ENCODE data around the gene SEPTIN8. TPM values are rescaled to one million over a fixed set of nuclear protein-coding genes. Genes with fewer than 3 reads are reported as not detected.

Gene SEPTIN8
- total RNA-seq, 1 donor from 2014 or later = 46.2 TPM

DNA sequence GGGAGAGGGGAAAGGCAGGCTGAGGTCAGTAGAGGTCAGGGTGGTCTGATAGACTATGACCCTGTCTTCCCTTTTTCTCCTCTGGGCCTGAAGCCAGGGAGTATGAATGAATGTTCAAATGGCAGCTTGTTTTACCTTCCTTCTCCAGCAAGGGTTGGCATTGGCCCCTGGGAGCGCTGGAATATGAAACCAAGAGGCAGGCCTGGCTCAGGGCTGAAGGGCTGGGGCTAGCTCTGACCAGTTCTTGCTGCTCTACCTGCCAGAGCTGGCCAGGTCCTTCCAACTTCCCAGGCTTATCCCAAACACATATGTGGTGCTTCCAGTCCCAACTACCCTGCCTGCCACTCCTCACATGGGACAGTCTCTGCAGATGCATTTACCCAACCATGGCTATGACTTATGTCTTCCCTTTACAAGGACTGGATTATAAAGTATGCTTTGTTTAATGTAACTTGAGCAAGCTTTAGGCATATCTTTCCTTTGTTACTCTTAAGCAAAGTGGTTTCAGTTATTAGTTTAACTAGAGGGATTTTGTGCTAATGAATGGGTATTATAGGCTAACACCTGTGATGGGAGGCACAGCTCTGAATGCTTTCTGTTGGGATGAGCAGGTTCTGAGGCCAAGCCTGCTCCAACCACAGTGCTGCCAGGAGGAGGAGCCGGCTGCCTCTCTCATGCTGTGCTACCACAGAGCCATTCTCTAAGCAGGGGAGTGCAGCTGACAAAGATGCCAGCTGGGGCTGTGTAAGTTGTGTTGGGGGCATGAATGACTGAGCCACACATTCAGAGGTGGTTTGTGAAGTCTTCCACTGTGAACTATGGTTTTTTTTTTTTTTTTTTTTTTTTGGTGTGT lies 23.7 kb downstream of the SEPTIN8 start:
- H3K36me3 Mint-ChIP-seq (ENCODE audit: low read depth) = peaks cover 46% of the 10 kb centered on the region
- H3K27ac Mint-ChIP-seq = peak overlapping the region; percentile 90
- no peak for DNase-seq (ENCODE audit: low spot score)
- intact Hi-C loops (cut with micrococcal nuclease) = loop anchor here (1.0 kb wide), 1 partner anchor 23 kb away; no protein-coding TSS in a partner anchor
- no peaks in the 10 kb centered on the region for H3K9me3 Mint-ChIP-seq
- H3K27me3 Mint-ChIP-seq (ENCODE audit: insufficient read depth) = peaks cover 3% of the 10 kb centered on the region
- peaks cover 72% of the 10 kb centered on the region for H3K4me1 Mint-ChIP-seq (ENCODE audit: low read depth)
- peak overlapping the region; percentile 35 for H3K4me3 Mint-ChIP-seq

DNA sequence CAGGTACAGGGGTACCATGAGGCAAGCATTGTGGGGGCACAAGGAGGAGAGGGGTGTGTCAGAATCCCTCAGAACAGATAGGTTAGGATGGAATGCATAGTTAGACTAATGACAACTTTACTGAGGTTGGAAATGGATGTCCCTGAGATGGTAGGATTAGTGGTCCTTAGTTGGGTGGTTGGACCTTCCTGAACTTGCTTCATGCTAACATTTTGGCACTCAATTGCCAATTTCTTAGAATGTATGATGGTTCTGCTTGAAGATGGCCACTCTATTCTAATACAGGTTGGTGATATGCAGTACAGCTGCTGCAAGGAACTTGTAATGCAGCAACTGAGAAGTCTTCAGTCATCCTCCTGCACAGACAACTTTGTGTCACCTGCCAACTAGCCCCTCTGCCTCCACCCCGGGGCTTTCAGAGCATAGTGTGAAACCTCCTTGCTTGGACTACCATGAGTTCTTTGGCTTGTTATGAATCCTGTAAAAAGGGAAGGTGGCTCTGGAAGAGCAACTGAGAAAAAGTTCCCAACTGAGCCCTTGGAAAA lies 24.4 kb downstream of the SEPTIN8 start:
- no peak for DNase-seq (ENCODE audit: low spot score)
- H3K4me3 Mint-ChIP-seq = no peak overlapping the region
- H3K27ac Mint-ChIP-seq = peak overlapping the region; percentile 90
- H3K9me3 Mint-ChIP-seq = no peaks in the 10 kb centered on the region
- peaks cover 3% of the 10 kb centered on the region for H3K27me3 Mint-ChIP-seq (ENCODE audit: insufficient read depth)
- H3K36me3 Mint-ChIP-seq (ENCODE audit: low read depth) = peaks cover 43% of the 10 kb centered on the region
- H3K4me1 Mint-ChIP-seq (ENCODE audit: low read depth) = peaks cover 74% of the 10 kb centered on the region
- intact Hi-C loops (cut with micrococcal nuclease) = loop anchor here (1.0 kb wide), 1 partner anchor 24 kb away; no protein-coding TSS in a partner anchor

DNA sequence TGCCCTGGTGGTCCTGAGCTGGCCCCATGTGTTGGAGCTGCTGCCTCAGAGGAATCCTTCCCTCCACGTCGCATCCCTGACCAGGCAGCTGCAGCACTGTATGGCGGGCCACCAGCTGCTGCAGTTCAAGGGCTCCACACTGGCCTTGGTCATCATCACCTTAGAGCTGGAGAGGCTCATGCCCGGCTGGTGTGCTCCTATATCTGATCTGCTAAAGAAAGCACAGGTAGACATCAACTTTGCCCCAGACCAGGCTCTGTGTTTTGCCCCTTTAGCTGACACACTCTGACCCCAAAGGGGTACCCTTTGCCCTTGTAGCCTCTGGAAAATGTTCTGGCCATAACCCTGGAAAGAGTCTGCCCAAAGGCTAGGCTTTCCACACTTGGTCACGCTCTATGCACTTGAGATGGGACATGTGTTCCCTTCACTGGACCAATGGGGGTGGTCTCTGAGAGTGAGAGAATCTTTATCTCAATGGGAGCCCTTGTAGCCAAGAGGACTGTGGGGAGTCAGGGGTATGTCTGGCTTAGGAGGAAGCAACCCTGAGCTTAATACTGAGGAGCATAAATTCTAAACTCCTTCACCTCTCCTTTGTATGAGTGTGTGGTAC lies 25.0 kb downstream of the SEPTIN8 start:
- peaks cover 74% of the 10 kb centered on the region for H3K4me1 Mint-ChIP-seq (ENCODE audit: low read depth)
- peaks cover 40% of the 10 kb centered on the region for H3K36me3 Mint-ChIP-seq (ENCODE audit: low read depth)
- intact Hi-C loops (cut with micrococcal nuclease) = loop anchor here (1.0 to 2.0 kb wide), 6 partner anchors 15 to 227 kb away; partner anchors contain the start of genes GDF9, KIF3A and UQCRQ
- no peak for DNase-seq (ENCODE audit: low spot score)
- H3K9me3 Mint-ChIP-seq = no peaks in the 10 kb centered on the region
- H3K27me3 Mint-ChIP-seq (ENCODE audit: insufficient read depth) = peaks cover 3% of the 10 kb centered on the region
- H3K27ac Mint-ChIP-seq = peak overlapping the region; percentile 90
- peak overlapping the region; percentile 34 for H3K4me3 Mint-ChIP-seq

DNA sequence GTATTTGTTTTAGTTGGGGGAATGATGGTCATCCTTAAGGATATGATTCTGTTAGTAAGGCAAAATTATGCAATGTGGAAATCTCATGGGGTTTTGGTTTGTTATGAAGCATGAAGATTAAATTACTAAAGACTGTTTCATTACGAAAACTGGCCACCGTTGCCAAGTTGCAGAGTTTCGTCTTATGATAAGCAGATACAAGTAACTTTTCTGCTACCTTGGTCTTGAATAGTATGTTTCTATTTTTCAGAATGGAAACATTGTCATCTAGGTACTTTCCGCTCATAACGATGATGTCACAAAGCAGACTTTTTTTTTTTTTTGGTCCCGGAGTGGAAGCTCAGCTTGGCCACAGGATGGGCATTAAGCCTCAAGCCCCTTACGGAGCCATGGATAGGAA lies 25.6 kb downstream of the SEPTIN8 start:
- peak overlapping the region; percentile 37 for H3K4me3 Mint-ChIP-seq
- intact Hi-C loops (cut with micrococcal nuclease) = loop anchor here (1.0 to 2.0 kb wide), 6 partner anchors 14 to 226 kb away; partner anchors contain the start of genes GDF9, KIF3A and UQCRQ

DNA sequence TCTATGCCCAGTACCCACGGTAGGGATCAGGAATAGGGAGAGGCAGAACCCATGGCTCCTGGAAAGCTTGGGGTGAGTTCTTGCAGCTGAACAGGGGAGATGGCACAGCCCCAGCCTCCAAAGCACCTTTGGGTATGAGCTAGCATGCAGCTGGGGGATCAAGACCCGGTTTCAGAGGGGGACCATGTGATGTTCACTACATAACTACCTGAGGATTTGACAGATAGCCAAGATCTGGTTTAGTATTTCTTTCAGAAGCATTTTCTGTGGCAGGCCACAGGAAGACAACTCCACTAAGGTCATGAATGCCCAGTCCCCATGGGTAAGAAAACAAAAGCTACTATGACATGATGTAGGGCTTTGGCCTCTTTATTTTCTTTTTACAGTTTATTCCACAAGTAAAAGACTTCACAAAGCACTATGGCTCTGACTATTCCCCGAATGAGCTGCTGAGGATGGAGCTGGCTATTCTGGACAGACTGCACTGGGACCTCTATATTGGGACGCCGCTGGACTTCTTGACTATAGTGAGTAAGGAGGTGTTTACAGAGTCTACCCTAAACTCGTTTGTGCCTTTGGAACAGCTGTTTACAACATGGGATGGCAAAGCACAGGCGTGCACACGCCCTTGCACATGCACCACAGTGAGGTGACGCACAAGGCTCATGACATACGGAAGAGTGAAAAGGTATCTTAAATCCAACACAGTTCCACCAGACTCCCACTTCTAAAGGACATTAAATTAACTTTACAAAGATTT lies 26.4 kb downstream of the SEPTIN8 start:
- Mint-ChIP-seq H3K27ac (peak overlapping the region; percentile 90), H3K36me3 (ENCODE audit: low read depth) (peaks cover 37% of the 10 kb centered on the region), H3K9me3 (no peaks in the 10 kb centered on the region), H3K27me3 (ENCODE audit: insufficient read depth) (peaks cover 6% of the 10 kb centered on the region), H3K4me3 (peak overlapping the region; percentile 37), H3K4me1 (ENCODE audit: low read depth) (peaks cover 81% of the 10 kb centered on the region)
- DNase-seq (ENCODE audit: low spot score) = no peak
- intact Hi-C loops (cut with micrococcal nuclease) = loop anchor here (1.0 to 2.0 kb wide), 6 partner anchors 13 to 225 kb away; partner anchors contain the start of genes GDF9, KIF3A and UQCRQ

More for the DNA sequence above, 25.6 kb downstream of the SEPTIN8 start:
- no peaks in the 10 kb centered on the region for H3K9me3 Mint-ChIP-seq
- peaks cover 40% of the 10 kb centered on the region for H3K36me3 Mint-ChIP-seq (ENCODE audit: low read depth)
- H3K4me1 Mint-ChIP-seq (ENCODE audit: low read depth) = peaks cover 78% of the 10 kb centered on the region
- peak overlapping the region; percentile 90 for H3K27ac Mint-ChIP-seq
- peak; percentile 38 for DNase-seq (ENCODE audit: low spot score)
- H3K27me3 Mint-ChIP-seq (ENCODE audit: insufficient read depth) = peaks cover 3% of the 10 kb centered on the region

DNA sequence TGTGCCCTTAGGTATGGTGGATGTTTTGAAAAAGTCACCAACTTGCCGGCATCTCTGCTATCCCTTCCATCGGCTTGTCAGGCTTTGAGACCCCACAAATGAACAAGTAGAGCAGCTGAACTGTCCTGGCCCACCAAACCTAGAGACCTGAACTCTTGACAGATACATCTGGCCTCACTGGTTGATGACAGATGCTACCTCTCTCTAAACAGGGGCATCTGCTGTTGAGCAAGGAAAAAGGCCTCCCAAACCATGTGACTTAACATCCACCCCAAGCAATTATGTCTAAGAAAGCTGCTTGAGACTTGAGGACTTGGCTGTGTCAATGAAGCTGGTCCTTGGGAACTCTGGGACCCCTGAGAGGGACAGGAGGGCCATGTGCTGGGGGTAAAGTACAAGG lies 27.5 kb downstream of the SEPTIN8 start:
- no peak for DNase-seq (ENCODE audit: low spot score)
- intact Hi-C loops (cut with micrococcal nuclease) = loop anchor here (10.0 kb wide), 1 partner anchor 675 kb away; the partner anchor contains the start of gene CSF2
- H3K27ac Mint-ChIP-seq = peak overlapping the region; percentile 71
- H3K4me3 Mint-ChIP-seq = peak overlapping the region; percentile 47
- H3K27me3 Mint-ChIP-seq (ENCODE audit: insufficient read depth) = peaks cover 13% of the 10 kb centered on the region
- no peaks in the 10 kb centered on the region for H3K9me3 Mint-ChIP-seq
- peaks cover 37% of the 10 kb centered on the region for H3K36me3 Mint-ChIP-seq (ENCODE audit: low read depth)
- H3K4me1 Mint-ChIP-seq (ENCODE audit: low read depth) = peaks cover 70% of the 10 kb centered on the region

DNA sequence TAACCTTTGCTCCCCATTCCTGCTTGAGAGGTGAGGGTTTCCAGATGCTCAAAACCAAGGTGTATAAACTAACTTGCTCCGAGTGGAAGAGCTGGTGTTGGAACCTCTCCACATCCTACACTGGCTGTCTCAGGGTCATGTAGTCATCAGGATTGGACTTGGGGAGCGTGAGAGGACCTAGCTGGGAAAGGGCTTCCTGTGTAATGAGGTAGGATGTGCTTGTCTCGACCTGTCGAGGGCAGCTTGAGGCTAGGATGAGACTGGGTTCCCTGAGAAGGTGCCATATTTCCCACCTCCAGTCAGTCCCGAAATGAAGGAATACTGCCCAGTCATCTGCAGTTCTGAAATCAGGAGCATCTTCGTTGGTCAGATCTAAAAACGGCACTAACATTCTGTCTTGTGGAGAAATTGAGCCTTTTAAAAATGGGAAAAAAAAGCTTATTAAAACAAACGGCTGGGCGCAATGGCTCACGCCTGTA lies 28.5 kb downstream of the SEPTIN8 start:
- no peak for DNase-seq (ENCODE audit: low spot score)
- Mint-ChIP-seq H3K4me3 (peak overlapping the region; percentile 75), H3K9me3 (no peaks in the 10 kb centered on the region), H3K27ac (peak overlapping the region; percentile 86), H3K36me3 (ENCODE audit: low read depth) (peaks cover 32% of the 10 kb centered on the region), H3K27me3 (ENCODE audit: insufficient read depth) (peaks cover 15% of the 10 kb centered on the region), H3K4me1 (ENCODE audit: low read depth) (peaks cover 60% of the 10 kb centered on the region)
- intact Hi-C loops (cut with micrococcal nuclease) = loop anchor here (10.0 kb wide), 1 partner anchor 674 kb away; the partner anchor contains the start of gene CSF2

DNA sequence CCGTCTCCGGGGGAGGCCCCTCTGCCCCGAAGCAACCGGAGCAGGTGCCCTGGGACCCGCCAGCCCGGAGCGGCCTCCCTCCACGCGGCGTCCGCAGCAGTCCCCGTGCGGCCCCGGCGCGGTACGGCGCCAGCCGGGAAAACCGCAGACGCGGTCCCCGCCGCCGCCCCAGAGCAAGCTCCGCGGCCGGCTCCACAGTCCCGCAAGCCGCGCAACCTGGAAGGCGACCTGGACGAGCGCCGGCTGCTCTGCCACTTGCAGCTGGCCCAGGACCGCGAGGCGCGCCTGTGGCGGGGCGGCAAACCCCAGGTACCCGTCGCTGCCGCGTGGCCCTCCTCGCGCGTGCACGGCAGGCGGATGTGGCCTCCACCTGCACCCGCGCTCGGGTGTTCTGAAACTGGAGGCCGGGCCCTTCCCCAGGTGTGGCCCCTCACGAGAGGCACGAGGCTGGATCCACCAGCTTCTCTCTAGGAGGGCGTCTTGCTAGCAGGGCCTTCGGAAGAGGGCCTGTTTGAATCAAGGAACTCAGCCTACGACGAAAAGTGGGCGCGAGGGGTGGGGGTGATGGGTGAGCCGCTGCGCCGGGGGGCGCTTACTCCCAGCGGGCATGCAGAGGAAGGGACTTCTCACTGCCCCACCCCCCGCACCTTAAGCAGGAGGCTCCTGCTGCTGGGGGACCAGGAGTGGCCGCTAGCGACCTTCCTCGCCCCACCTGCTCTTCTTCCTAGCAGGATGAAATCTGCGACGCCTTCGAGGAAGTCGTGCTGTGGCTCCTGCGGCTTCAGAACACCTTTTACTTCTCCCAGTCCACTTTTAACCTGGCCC lies 29.2 kb downstream of the SEPTIN8 start:
- intact Hi-C loops (cut with micrococcal nuclease) = loop anchor here (1.0 to 10.0 kb wide), 4 partner anchors 11 to 673 kb away; partner anchors contain the start of genes CSF2 and KIF3A
- H3K27ac Mint-ChIP-seq = peak overlapping the region; percentile 86
- peaks cover 53% of the 10 kb centered on the region for H3K4me1 Mint-ChIP-seq (ENCODE audit: low read depth)
- H3K4me3 Mint-ChIP-seq = peak overlapping the region; percentile 75
- no peaks in the 10 kb centered on the region for H3K9me3 Mint-ChIP-seq
- H3K36me3 Mint-ChIP-seq (ENCODE audit: low read depth) = peaks cover 27% of the 10 kb centered on the region
- H3K27me3 Mint-ChIP-seq (ENCODE audit: insufficient read depth) = peaks cover 21% of the 10 kb centered on the region
- peak; percentile 59 for DNase-seq (ENCODE audit: low spot score)

DNA sequence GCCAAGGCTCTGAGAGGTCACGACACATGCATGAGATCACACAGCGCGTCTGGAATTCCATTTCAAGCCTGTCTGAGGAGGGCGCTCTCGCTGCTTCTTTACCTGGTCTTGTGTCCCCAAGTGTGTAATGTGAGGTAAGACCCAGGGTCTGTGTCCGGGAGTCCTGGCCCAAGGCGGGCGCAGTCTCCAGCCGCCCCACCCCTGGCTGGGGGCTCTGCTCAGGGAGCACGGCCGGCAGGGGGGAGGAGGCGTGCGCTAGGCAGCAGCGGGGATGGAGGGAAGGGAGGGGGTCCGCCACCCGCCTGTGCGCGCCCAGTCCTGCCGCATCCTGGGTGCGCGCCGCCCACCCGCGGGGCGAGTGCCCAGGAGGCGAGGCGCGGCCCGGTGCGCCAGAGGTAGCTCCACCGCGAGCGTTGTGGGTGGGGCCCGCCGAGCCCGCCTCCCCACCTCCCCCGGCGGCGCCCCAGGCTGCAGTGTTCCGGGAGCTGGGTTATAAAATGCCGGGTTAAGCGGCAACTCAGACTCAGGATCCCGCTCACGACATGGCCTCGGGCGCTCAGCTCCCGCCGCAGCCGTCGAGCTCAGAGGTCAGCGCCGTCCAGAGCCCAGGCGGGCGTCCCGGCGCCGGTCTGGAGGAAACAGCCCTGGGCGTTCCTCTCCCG lies 30.0 kb downstream of the SEPTIN8 start, which contains the start of gene CCNI2:
CCNI2 (plus strand) TSS at position 473 of the 662 bp plus-strand sequence; CDS start at position 543, 70 bp downstream.
- Mint-ChIP-seq H3K27ac (peak within 1 kb of the TSS; percentile 86), H3K4me3 (peak within 1 kb of the TSS; percentile 82), H3K27me3 (ENCODE audit: insufficient read depth) (peaks cover 20% of the 10 kb centered on the region), H3K36me3 (ENCODE audit: low read depth) (peaks cover 20% of the 10 kb centered on the region), H3K9me3 (no peaks in the 10 kb centered on the region), H3K4me1 (ENCODE audit: low read depth) (peaks cover 45% of the 10 kb centered on the region)
- DNase-seq (ENCODE audit: low spot score) = peak; percentile 65
- intact Hi-C loops (cut with micrococcal nuclease) = loop anchor here (1.0 to 10.0 kb wide), 4 partner anchors 10 to 672 kb away; partner anchors contain the start of genes CSF2 and KIF3A

DNA sequence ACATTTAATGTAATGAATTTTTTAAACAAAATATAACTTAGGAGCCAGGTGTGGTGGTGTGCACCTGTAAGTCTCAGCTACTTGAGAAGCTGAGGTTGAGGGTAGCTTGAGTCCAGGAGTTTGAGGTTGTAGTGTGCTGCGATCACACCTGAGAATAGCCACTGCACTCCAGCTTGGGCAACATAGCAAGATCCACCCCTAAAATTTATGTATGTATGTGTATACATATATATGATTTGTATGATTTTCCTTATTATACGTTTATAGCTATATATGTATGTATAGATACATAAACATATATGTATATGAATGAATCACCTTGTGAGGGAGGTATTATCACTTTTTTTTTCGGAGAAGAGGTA lies 30.5 kb downstream of the SEPTIN8 start:
- peak overlapping the region; percentile 81 for H3K27ac Mint-ChIP-seq
- DNase-seq (ENCODE audit: low spot score) = no peak
- peaks cover 17% of the 10 kb centered on the region for H3K36me3 Mint-ChIP-seq (ENCODE audit: low read depth)
- intact Hi-C loops (cut with micrococcal nuclease) = loop anchor here (2.0 to 10.0 kb wide), 3 partner anchors 74 to 672 kb away; partner anchors contain the start of gene CSF2
- H3K4me1 Mint-ChIP-seq (ENCODE audit: low read depth) = peaks cover 40% of the 10 kb centered on the region
- H3K4me3 Mint-ChIP-seq = peak overlapping the region; percentile 82
- H3K27me3 Mint-ChIP-seq (ENCODE audit: insufficient read depth) = peaks cover 21% of the 10 kb centered on the region
- H3K9me3 Mint-ChIP-seq = no peaks in the 10 kb centered on the region

DNA sequence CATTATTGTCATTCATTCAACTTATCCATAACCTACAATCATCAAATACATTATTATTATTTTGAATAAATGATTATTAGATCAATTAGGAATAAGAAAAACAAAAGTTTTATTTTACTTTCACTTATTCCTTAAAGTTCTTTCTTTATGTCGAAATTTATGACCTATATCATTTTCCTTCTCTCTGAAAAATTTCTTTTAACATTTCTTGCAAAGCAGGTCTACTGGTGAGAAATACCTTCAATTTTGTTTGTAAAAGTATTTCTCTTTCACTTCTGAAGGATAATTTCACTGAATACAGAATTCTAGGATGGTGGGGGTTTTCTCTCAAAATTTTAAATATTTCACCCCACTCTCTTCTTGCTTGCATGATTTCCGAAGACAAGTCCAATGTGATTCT lies 32.4 kb downstream of the SEPTIN8 start:
- Mint-ChIP-seq H3K4me3 (no peak overlapping the region), H3K36me3 (ENCODE audit: low read depth) (peaks cover 6% of the 10 kb centered on the region), H3K4me1 (ENCODE audit: low read depth) (peaks cover 21% of the 10 kb centered on the region), H3K9me3 (no peaks in the 10 kb centered on the region), H3K27ac (no peak overlapping the region), H3K27me3 (ENCODE audit: insufficient read depth) (peaks cover 26% of the 10 kb centered on the region)
- intact Hi-C loops (cut with micrococcal nuclease) = loop anchor here (10.0 kb wide), 1 partner anchor 670 kb away; the partner anchor contains the start of gene CSF2
- DNase-seq (ENCODE audit: low spot score) = no peak
